Measurements from ENCODE around the gene STN1. TPM values are rescaled to one million over a fixed set of nuclear protein-coding genes. Genes with fewer than 3 reads are reported as not detected.

STN1 gene
- total and polyA plus RNA-seq, 2 of the 8 experiments (the other 6 are each of a cell fraction or from before 2014, with no cell fraction given): 10.1 to 12.4 TPM

DNA sequence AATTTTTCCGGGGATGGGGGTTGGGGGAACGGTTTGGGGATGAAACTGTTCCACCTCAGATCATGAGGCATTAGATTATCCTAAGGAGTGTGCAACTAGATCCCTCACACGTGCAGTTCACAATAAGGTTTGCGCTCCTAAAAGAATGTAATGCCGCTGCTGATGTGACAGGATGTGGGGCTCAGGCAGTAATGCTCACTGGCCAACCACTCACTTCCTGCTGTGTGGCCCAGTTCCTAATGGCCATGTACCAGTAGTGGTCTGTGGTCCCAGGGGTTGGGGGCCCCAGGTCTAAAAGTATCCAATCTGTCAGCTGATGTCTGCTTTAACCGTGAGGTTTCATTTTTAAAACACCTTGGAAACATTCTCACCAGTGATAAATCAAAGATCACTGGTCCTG, 2.2 kb downstream of the STN1 start:
- H3K4me2 ChIP-seq (ENCODE audit: insufficient read depth in 1 of 2, low read depth in 2 of 2, low read length in 2 of 2): no peak overlapping the region; a peak in 1 of 4 replicates
- TF ChIP-seq HDAC2 (IDR thresholded peaks at IDR 0.05; ENCODE audit: borderline replicate concordance in 1 of 2, low read depth in 2 of 2, low read length in 2 of 2): no peak
- no peak for TF ChIP-seq JUND (IDR thresholded peaks at IDR 0.05; ENCODE audit: low read length)
- no peak for TF ChIP-seq ZNF274 (IDR thresholded peaks at IDR 0.05; ENCODE audit: borderline replicate concordance, extremely low read depth, low read length)
- TF ChIP-seq NRF1 (IDR thresholded peaks at IDR 0.05; ENCODE audit: low read depth, low read length): no peak
- TF ChIP-seq, protein P1, sequence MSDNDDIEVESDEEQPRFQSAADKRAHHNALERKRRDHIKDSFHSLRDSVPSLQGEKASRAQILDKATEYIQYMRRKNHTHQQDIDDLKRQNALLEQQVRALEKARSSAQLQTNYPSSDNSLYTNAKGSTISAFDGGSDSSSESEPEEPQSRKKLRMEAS (IDR thresholded peaks at IDR 0.05): no peak
- no peak for TF ChIP-seq CBX5 (IDR thresholded peaks at IDR 0.05; ENCODE audit: low read depth, low read length)
- TF ChIP-seq TCF12 (IDR thresholded peaks at IDR 0.05; ENCODE audit: low read depth, low read length): no peak

More for the DNA sequence above, 2.2 kb downstream of the STN1 start:
- no peaks in the 10 kb centered on the region for H3K27me3 ChIP-seq (replicated peaks in 1 of 4; ENCODE audit: control insufficient read depth in 3 of 4, extremely low read depth in 1 of 4, insufficient read depth in 3 of 4, low read length in 3 of 4)
- no peak overlapping the region for H3K56ac ChIP-seq (replicated peaks; ENCODE audit: insufficient read length, low read depth, low read length)
- H3K79me1 ChIP-seq (ENCODE audit: low read depth, low read length): no peaks in the 10 kb centered on the region
- no peak overlapping the region for H2BK15ac ChIP-seq (ENCODE audit: low read length)
- H4K8ac ChIP-seq (ENCODE audit: extremely low read depth, insufficient read depth, low read length): no peak overlapping the region
- no peak overlapping the region for H3K14ac ChIP-seq (ENCODE audit: insufficient read length)
- H3K79me2 ChIP-seq (ENCODE audit: control insufficient read depth in 1 of 2, insufficient read depth in 2 of 2, low read length in 2 of 2): no peaks in the 10 kb centered on the region
- peaks cover 7% of the 10 kb centered on the region; the same call in 1 of the 2 replicates for H3K23me2 ChIP-seq (ENCODE audit: low read depth, low read length)
- DNase-seq (ENCODE audit: low read depth in 1 of 2, low spot score in 2 of 2): no peak
- WGBS, 2 experiments (ENCODE audit: extremely low coverage in 1 of 2, insufficient coverage in 1 of 2, insufficient read length in 1 of 2, insufficient replicate concordance in 2 of 2, low coverage in 1 of 2, low lambda C conversion rate in 2 of 2, missing lambda C conversion rate in 1 of 2): 95% methylated on average over 6 of the region's 6 CpGs; no CpG with 5 or more reads in 1 of the 2 experiments
- ChIA-PET POLR2A (ENCODE audit: partially characterized antibody) (no interaction called here), CTCF (ENCODE audit: partially characterized antibody) (no interaction called here)
- no peak overlapping the region for H3K9ac ChIP-seq (replicated peaks in 1 of 4; ENCODE audit: extremely low read depth in 1 of 4, low read depth in 3 of 4, low read length in 3 of 4)
- no peak for FAIRE-seq
- no peak overlapping the region for H2BK120ac ChIP-seq (replicated peaks; ENCODE audit: low read depth, low read length)
- no peak overlapping the region for H3K23ac ChIP-seq (ENCODE audit: insufficient read length)
- no peak overlapping the region for H3K27ac ChIP-seq (ENCODE audit: low read depth, low read length)
- H4K5ac ChIP-seq (ENCODE audit: insufficient read length, low read depth, low read length): no peak overlapping the region
- H4K20me1 ChIP-seq (replicated peaks in 1 of 2; ENCODE audit: control insufficient read depth in 1 of 2, insufficient read depth in 2 of 2, low read length in 2 of 2): no peaks in the 10 kb centered on the region
- H2BK12ac ChIP-seq (ENCODE audit: low read depth, low read length): no peak overlapping the region
- H4K91ac ChIP-seq (replicated peaks; ENCODE audit: insufficient read length, low read length): no peak overlapping the region
- no peak overlapping the region for H3K4me3 ChIP-seq (ENCODE audit: extremely low read depth in 1 of 4, insufficient read depth in 2 of 4, low read depth in 3 of 4, low read length in 4 of 4)
- no peak overlapping the region for H2AK5ac ChIP-seq (ENCODE audit: low read depth, low read length)
- H3K4ac ChIP-seq (replicated peaks; ENCODE audit: insufficient read length, low read depth, low read length): no peak overlapping the region
- H2AFZ ChIP-seq (ENCODE audit: low read length): no peak overlapping the region
- no peak overlapping the region for H3K18ac ChIP-seq (ENCODE audit: extremely low read depth, low read length)
- H3K9me3 ChIP-seq (ENCODE audit: insufficient read depth in 2 of 2, low read depth in 1 of 2, low read length in 1 of 2): peaks cover 8 to 9% of the 10 kb centered on the region in 2 experiments
- no peak overlapping the region for H2BK20ac ChIP-seq (ENCODE audit: low read length)
- peaks cover 8 to 10% (median 9%) of the 10 kb centered on the region in 4 experiments for H3K4me1 ChIP-seq (replicated peaks in 1 of 4; ENCODE audit: control insufficient read depth in 3 of 4, insufficient read depth in 4 of 4, low read length in 3 of 4)
- H2BK5ac ChIP-seq (ENCODE audit: low read depth, low read length): no peak overlapping the region
- H3K36me3 ChIP-seq (ENCODE audit: control insufficient read depth in 2 of 4, insufficient read depth in 4 of 4, low read length in 3 of 4): peaks cover 0 to 14% (median 4%) of the 10 kb centered on the region in 4 experiments; a peak in 2 of 8 replicates

Measured in H1 (cell line).